AG09309 (cell line): Measurements from ENCODE around the gene ADIPOQ.
A peak's percentile ranks its signal among the peaks of the same experiment; 100 is the strongest.
"Not testable (repeated sequence)": the region's sequence is repeated elsewhere in the genome, so short reads cannot be mapped to it uniquely, and the experiment has no call there.

Experiments
- DNase-seq: peaks from one replicate; pipeline ENCODE4 v3.0.0-alpha.2; 2010; ENCODE audit warnings: low read depth
- H3K4me3 ChIP-seq: 2 replicates; pipeline ENCODE4 v1.5.1; 2011; ENCODE audit warnings: mild to moderate bottlenecking, low read depth, low read length, moderate library complexity; ENCODE audit not compliant: control insufficient read depth
- CTCF ChIP-seq: IDR thresholded peaks from 2 replicates; pipeline ENCODE4 v1.5.1; 2011; ENCODE audit warnings: mild to moderate bottlenecking, low read depth, low read length, inconsistent platforms; ENCODE audit not compliant: insufficient read depth, control insufficient read depth; ENCODE audit errors: missing control alignments

Gene ADIPOQ

GRCh38 chr3:186842426-186843038 is at the start of gene ADIPOQ:
ADIPOQ (plus strand) TSS chr3:186842710; CDS start chr3:186853059, 10,349 bp downstream.
- TF ChIP-seq CTCF, result no peak
- H3K4me3 ChIP-seq, result no peak within 1 kb of the TSS
- DNase-seq, result no peak

GRCh38 chr3:186798239-186798874 is 44.2 kb upstream of the ADIPOQ start:
- TF ChIP-seq CTCF, result no peak
- DNase-seq, result no peak

GRCh38 chr3:186800285-186800684 is 42.2 kb upstream of the ADIPOQ start:
- H3K4me3 ChIP-seq, result no peak overlapping the region
- TF ChIP-seq CTCF, result no peak
- DNase-seq, result no peak

More at GRCh38 chr3:186798239-186798874, 44.2 kb upstream of the ADIPOQ start:
- no peak overlapping the region for H3K4me3 ChIP-seq

- no peak overlapping the region for H3K4me3 ChIP-seq
- no peak for TF ChIP-seq CTCF
- DNase-seq, result no peak
Measured at GRCh38 chr3:186802701-186803100, 39.8 kb upstream of the ADIPOQ start.

GRCh38 chr3:186803447-186803846 is 39.1 kb upstream of the ADIPOQ start:
- not testable (repeated sequence) for DNase-seq, H3K4me3 ChIP-seq

GRCh38 chr3:186806089-186807055 is 36.1 kb upstream of the ADIPOQ start, which contains the start of gene RFC4:
RFC4 (minus strand) TSS chr3:186806482; CDS start chr3:186804713, 1,769 bp downstream.
- peak within 1 kb of the TSS; percentile 78 for H3K4me3 ChIP-seq
- DNase-seq, result no peak
- TF ChIP-seq CTCF, result no peak
